Activated CD8-positive, alpha-beta T cell treated with anti-CD3 and anti-CD28 coated beads for 36 hours (primary cell): ENCODE results near the gene EFCAB12. TPM values are rescaled to one million over a fixed set of nuclear protein-coding genes. Genes with fewer than 3 reads are reported as not detected.

ENCODE experiments used
- ATAC-seq: fragments of 200-7000 bp; cut with Tn5 transposase; one replicate; pipeline ENCODE4 v1.10.0; 2021; ENCODE audit warnings: mild to moderate bottlenecking, moderate library complexity
- CTCF ChIA-PET: fragments of 350-600 bp; sonication (Branson Sonifier 250); formaldehyde crosslinking; loops from one replicate; lab custom pipeline; 2021; ENCODE audit warnings: antibody characterized with exemption; lab: Charles Lee
- POLR2A ChIA-PET: fragments of 350-600 bp; sonication (Branson Sonifier 250); formaldehyde crosslinking; loops from one replicate; lab custom pipeline; 2021; ENCODE audit warnings: antibody characterized with exemption; lab: Charles Lee
- DNase-seq: peaks from one replicate; pipeline ENCODE4 v3.0.0-alpha.2; 2020
- H3K27ac Mint-ChIP-seq: one replicate; pipeline ENCODE4 v1.8.0; 2021; ENCODE audit warnings: mild to moderate bottlenecking, mixed read lengths
- H3K27me3 Mint-ChIP-seq: one replicate; pipeline ENCODE4 v1.8.0; 2021; ENCODE audit warnings: mixed read lengths
- H3K36me3 Mint-ChIP-seq: one replicate; pipeline ENCODE4 v1.8.0; 2021; ENCODE audit warnings: low read depth, mixed read lengths
- H3K4me1 Mint-ChIP-seq: one replicate; pipeline ENCODE4 v1.8.0; 2021; ENCODE audit warnings: low read depth, mixed read lengths
- H3K4me3 Mint-ChIP-seq: one replicate; pipeline ENCODE4 v1.8.0; 2021; ENCODE audit warnings: mild to moderate bottlenecking, moderate library complexity, mixed read lengths
- H3K9me3 Mint-ChIP-seq: one replicate; pipeline ENCODE4 v1.8.0; 2021; ENCODE audit warnings: mixed read lengths
- CTCF ChIP-seq: fragments of 200-600 bp; IDR thresholded peaks from one replicate; pipeline ENCODE4 v1.8.0; 2022; ENCODE audit warnings: antibody characterized with exemption, mild to moderate bottlenecking
- intact Hi-C: fragments of 100-400 bp; cut with micrococcal nuclease; formaldehyde crosslinking; loops from one replicate; pipeline ENCODE4 v1.10.0; 2022
- total RNA-seq, 2 experiments: library from RNA; stranded (reverse); gene quantifications; one replicate each; pipeline ENCODE4 v1.2.3, GENCODE V29; 2021

EFCAB12 gene
- total RNA-seq, 2 experiments from 2014 or later, result 0.56 to 0.65 TPM

DNA sequence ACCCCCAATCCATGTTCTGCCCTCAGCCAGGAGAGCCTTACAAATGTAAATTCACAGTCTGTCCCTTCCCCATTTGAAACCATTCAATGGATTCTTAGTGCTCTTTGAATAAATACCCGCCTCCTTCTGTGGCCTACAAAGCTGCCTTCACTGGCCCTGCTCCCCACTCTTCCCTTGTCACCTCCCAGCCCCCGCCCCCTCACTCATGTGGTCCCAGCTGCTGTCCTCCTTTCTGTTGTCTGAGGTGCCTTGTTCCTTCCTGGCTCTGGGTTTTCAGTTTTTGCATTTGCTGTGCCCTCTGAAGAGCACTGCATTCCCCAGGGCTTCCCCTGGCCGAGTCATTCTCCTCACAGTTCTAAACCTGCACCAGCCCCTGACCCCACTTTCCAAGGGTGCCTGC lies 3.2 kb downstream of the EFCAB12 start:
- Mint-ChIP-seq H3K9me3 (no peaks in the 10 kb centered on the region), H3K36me3 (peaks cover 13% of the 10 kb centered on the region), H3K27me3 (peaks cover 2% of the 10 kb centered on the region), H3K4me1 (peaks cover 36% of the 10 kb centered on the region), H3K4me3 (no peak overlapping the region), H3K27ac (no peak overlapping the region)
- ChIA-PET CTCF (no interaction called here), POLR2A (interaction anchor here (1.7 kb wide), 1 partner anchor 25 kb away, joined by 7 read pairs; no protein-coding TSS in a partner anchor)
- TF ChIP-seq CTCF, result no peak
- no peak for ATAC-seq
- intact Hi-C loops, result no loop called here
- no peak for DNase-seq

- TF ChIP-seq CTCF, result no peak
- ChIA-PET CTCF (interaction anchor here (2.1 kb wide), 1 partner anchor 24 kb away, joined by 10 read pairs; no protein-coding TSS in a partner anchor), POLR2A (interaction anchor here (1.2 kb wide), 1 partner anchor 24 kb away, joined by 3 read pairs; no protein-coding TSS in a partner anchor)
- intact Hi-C loops, result no loop called here
- DNase-seq, result no peak
- Mint-ChIP-seq H3K27ac (no peak overlapping the region), H3K36me3 (peaks cover 7% of the 10 kb centered on the region), H3K4me3 (no peak overlapping the region), H3K4me1 (peaks cover 31% of the 10 kb centered on the region), H3K9me3 (no peaks in the 10 kb centered on the region), H3K27me3 (peaks cover 2% of the 10 kb centered on the region)
- ATAC-seq, result no peak
Measured at GRCh38 chr3:129424185-129424841, 4.1 kb downstream of the EFCAB12 start.

GRCh38 chr3:129422897-129423296 lies 5.5 kb downstream of the EFCAB12 start:
- POLR2A ChIA-PET, result interaction anchor here (0.6 to 1.2 kb wide), 3 partner anchors 11 to 28 kb away, joined by 3 read pairs; no protein-coding TSS in a partner anchor
- no peak for TF ChIP-seq CTCF
- Mint-ChIP-seq H3K27ac (no peak overlapping the region), H3K4me1 (peaks cover 17% of the 10 kb centered on the region), H3K27me3 (peaks cover 2% of the 10 kb centered on the region), H3K36me3 (no peaks in the 10 kb centered on the region), H3K9me3 (no peaks in the 10 kb centered on the region), H3K4me3 (no peak overlapping the region)
- ATAC-seq, result no peak
- intact Hi-C loops, result no loop called here
- CTCF ChIA-PET, result interaction anchor here (1.0 to 2.1 kb wide), 2 partner anchors 23 to 40 kb away, joined by 3 to 10 read pairs; no protein-coding TSS in a partner anchor
- DNase-seq, result no peak

DNA sequence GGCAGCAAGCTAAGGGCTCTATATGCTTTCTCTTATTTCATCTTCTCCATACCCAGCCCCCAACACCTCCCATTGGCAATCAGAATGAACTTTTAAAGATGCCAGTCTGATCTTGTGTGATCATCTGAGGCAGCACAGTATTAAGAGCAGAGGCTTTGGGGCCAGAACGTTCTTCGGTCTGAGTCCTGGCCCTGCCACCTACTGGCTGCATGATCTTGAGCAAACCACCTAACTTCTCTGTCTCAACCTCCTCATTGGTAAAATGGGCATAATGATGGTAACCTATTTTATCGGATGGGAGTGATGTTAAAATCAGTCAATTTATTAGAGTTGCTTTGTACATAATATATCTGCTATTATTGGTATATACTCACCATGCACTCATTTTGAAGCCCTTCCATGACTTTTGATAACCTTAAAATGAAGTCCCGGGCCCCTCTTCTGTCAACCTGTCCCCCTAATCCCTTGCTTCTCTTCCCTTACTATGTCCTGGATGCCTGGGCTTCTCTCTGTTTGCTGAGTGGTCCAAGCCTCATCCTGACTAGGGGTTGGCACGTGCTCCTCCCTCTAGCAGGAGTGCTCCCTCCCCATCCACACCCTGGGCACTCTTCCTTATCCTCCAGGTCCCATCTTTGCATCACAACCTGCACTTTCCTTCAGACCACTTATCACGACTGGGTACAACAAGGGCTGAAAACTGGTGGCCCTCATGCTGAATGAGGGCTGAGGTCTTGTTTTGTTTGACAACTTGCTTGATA lies 6.3 kb downstream of the EFCAB12 start:
- ChIA-PET POLR2A (no interaction called here), CTCF (interaction anchor here (1.0 to 2.1 kb wide), 3 partner anchors 22 to 39 kb away, joined by 3 to 10 read pairs (median 3); no protein-coding TSS in a partner anchor)
- DNase-seq, result no peak
- Mint-ChIP-seq H3K27ac (no peak overlapping the region), H3K36me3 (no peaks in the 10 kb centered on the region), H3K4me1 (peaks cover 13% of the 10 kb centered on the region), H3K4me3 (no peak overlapping the region), H3K27me3 (peaks cover under 1% of the 10 kb centered on the region), H3K9me3 (no peaks in the 10 kb centered on the region)
- TF ChIP-seq CTCF, result no peak
- ATAC-seq, result no peak
- intact Hi-C loops, result no loop called here
